NK-92 treated with Interleukin-12 subunit alpha and Interleukin-12 subunit beta, amount 100 ng/mL, for 24 hours (cell line): ENCODE data around the gene ADAMTSL3.
"Not testable (repeated sequence)": the region's sequence is repeated elsewhere in the genome, so short reads cannot be mapped to it uniquely, and the experiment has no call there.

Experiments used
- DNase-seq: peaks from one replicate; lab custom pipeline; 2025; lab: John Stamatoyannopoulos, UW

ADAMTSL3 gene

DNA sequence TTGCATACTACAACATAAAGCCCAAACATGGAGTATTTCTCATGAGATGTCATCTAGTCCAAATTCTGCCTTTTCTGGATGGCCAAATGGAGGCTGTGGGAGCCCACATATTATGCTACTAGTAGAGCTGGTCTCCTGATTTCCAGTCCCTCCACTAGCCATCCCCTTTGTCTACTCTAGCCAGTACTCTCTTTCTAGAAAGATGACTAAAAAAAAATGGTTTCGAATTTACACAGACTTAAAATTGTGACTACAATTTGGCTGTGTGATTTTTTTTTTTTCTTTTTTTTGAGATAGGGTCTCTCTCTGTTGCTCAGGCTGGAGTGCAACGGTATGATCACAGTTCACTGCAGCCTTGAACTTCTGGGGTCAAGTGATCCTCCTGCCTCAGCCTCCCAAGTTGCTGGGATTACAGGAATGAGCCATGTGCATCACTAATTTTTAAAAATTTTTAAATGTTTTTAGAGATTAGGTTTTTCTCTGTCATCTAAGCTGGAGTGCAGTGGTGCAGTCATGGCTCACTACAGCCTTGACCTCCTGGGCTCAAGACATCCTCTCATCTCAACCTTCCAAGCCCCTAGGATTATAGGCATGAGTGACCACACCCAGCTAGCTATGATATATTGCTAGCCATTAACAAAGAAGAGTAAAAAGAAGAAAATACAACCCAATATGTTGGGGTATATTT is 273.9 kb downstream of the ADAMTSL3 start:
- no peak for DNase-seq

- DNase-seq, result no peak
These were observed 274.4 kb downstream of the ADAMTSL3 start for GRCh38 chr15:83928392-83928734.

DNA sequence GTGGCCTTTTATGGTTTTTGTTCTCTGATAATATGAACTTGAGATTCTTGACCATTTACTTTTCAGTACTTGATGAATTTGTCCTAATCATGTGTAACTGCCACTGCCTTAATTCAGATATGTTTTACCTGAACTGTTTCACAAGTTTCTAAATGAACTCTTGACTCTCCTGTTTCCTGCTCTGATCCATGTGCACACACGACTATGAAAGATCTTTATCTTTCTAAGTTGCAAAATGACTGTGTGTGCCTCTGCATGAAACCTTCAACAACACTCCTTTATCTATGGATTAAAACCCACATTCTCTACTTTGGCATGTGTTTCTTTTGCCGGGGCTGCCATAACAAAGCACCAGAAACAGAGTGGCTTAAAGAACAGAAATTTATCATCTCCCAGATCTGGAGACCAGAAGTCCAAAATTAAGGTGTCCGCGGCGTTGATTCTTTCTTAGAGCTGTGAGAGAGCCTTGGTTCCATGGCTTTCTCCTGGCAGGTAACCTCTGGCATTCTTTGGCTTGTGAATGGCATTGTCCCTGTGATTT is 275.0 kb downstream of the ADAMTSL3 start:
- DNase-seq, result no peak

DNA sequence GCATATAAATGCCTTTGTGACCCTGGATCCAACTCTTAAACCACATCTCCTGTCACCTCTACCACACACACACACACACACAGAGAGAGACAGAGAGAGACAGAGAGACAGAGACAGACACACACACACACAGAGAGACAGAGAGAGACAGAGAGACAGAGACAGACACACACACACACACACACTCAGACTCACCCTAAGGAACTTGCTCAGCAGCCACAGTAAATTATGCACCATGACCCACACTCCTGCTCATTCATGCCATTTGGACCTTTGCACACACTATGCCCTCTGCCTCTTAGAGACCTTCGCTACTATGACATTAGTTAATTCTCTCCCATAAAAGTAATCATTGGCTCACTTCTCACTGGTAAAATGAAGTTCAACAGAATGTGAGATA is 275.7 kb downstream of the ADAMTSL3 start:
- no peak for DNase-seq

DNA sequence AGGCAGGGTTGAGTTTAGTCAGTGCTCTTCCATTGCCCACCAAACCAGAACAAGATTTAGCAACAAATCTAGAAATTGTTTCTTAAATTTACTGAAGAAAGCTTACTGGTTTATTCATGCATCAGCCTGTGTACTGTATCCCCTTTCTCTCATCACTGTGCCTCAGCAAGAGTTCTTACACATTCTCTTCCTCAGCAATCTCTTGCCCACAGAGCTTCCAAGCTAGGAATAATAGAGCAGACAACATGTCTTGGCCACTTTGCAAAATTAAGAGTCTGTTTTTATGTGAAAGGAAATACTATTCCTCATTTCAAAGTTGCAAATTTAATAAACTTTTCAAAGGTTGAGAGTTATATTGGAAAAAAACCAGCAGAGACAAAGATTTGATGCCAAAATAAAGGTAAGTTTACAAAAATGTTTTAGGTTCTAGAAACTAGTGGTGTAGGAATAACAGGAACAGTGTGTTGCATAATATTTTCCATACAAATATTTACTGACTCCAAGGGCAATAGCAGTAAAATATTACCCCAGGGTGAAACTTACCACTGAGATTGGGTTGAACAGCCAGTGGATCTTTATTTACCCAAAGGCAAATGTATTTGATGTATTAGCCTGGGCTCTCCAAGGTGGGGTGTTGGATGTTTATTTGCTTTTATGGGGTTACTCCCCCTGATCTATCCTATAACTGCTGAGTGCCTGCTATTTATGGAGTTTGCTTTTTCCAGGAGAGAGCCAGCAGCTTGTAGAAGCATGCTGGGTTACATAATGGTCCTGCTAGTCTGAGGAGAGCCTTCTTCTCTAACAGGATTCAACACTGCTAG is 276.7 kb downstream of the ADAMTSL3 start:
- no peak for DNase-seq

GRCh38 chr15:83935774-83936173 is 281.9 kb downstream of the ADAMTSL3 start:
- DNase-seq, result no peak

DNA sequence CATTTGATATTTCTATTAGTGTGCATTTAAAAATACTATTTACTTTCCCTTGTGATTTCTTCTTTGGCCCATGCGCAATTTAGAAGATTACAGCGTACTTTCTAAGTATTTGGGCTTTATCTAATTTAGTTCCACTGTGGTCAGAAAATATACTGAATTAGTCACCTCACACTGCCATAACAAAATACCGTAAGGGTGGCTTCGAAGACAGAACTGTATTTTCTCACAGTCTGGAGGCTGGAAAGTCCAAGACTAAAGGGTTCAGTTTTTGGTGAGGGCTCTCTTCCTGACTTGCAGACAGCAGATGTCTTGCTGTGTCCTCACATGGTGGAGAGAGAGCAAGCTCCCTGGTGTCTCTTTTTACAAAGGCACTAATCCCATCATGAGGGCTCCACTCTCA is 286.2 kb downstream of the ADAMTSL3 start:
- no peak for DNase-seq

GRCh38 chr15:83943043-83943442 is 289.1 kb downstream of the ADAMTSL3 start:
- no peak for DNase-seq

DNA sequence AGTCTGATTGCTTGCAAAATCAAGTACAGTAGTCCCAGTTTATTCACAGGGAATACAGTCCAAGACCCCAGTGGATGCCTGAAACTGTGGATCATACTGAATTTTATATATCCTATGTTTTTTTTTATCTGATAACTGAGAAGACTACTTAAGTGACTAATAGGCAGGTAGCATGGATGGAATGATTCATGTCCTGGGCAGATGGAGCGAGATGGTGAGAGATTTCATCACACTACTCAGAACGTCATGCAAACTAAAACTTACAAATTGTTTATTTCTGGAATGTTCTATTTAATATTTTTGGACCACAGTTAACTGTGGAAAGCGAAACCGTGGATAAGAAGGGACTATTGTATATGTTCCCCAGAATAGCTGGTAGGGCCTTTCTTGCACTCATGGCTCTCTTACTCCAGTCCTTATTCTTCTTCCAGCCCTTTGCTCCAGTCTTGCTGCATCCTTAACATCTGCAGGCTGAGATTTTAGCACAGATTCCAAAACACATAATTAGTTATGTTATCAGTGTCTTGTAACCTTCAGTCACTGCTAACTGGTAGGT is 290.0 kb downstream of the ADAMTSL3 start:
- DNase-seq, result no peak

DNA sequence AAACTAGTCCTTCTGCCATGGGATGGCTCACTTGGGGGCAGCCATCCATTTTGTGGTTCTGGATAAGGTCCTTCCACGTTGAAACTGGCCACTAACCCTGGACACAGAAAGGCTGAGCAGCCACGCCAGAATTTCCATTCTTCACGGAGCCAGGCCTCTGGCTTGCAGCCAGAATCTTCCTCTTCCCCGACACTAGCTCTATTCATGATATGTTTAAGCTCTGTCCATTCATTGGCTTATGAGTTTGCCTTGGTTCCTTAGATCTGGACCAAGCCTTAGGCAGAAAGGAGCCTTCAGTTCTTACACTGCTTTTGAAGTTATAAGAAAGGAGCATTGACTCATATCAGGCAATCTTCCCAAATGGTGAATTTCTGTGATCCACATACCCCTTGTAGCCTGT is 293.2 kb downstream of the ADAMTSL3 start:
- no peak for DNase-seq

DNA sequence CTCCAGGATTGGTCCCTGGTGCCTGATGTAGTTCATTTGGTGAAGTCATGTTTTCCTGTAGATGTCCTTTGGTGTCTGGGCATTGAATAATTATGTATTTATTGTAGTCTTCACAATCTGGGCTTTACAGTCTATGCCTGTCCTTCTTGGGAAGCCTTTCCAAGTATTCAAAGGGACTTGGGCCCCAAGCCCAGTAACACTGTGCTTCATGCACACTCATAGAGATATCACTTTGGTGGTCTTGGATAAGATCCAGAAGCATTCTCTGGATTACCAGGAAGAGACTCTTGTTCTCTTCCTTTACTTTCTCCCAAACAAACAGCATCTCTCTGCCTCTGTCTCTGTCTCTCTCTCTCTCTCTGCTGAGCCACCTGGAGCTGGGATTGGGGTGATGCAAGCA is 300.6 kb downstream of the ADAMTSL3 start:
- DNase-seq, result no peak

DNA sequence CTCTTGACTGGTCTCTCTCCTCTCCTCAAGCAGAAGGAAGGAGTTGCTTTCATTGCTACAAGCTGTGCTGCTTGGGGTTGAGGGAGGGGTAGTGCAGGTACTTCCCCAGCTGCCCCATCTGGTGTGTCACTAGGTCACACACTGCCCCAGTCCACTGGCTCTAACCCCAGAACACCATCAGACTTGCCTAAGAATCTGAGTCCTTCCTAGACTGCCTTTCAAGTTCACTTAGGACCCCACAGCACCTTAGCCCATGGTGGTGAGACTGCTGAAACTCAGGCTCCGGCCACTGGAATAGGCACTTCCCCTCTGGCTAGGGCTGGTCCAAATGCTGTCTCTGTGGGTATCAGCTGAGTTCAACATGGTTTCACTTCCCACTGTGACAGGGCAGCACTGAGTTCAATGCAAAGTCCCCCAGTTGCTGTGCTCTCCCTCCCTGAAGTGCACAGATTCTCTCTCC is 301.9 kb downstream of the ADAMTSL3 start:
- DNase-seq, result no peak

- DNase-seq, result no peak
These were observed 303.0 kb downstream of the ADAMTSL3 start for GRCh38 chr15:83956887-83957286.

- no peak for DNase-seq
These were observed 305.6 kb downstream of the ADAMTSL3 start for GRCh38 chr15:83959477-83959876.

DNA sequence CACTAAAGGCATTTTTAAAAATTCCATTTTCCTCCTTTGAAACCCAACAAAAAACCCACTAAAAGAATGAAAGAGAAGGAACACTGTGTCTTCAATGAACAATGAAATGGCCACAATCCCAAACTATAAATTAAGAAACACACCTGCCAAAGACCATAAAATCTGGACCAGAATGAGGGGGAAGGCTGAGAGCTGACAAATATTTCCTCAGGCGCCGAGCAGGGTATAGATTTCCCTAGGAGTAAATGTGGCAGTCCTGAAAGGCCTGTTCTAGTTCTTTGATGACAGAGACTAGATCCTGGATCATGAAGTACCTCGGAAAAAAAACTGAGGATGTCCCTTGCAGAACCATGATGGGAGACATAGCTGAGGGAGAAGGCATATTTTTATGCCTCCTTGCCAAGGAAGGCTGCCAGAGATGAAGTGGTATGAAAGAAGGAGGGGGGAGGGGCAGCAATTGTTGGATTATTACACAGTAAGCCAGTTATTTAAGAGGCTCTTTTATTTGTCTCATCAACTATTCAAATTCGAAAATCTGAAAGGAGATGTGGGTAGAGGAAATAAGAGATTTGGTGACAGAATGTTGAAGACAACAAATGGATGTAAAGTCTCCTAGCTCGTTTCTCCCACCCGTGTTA is 306.4 kb downstream of the ADAMTSL3 start:
- no peak for DNase-seq

GRCh38 chr15:83961311-83961710 is 307.4 kb downstream of the ADAMTSL3 start:
- no peak for DNase-seq

DNA sequence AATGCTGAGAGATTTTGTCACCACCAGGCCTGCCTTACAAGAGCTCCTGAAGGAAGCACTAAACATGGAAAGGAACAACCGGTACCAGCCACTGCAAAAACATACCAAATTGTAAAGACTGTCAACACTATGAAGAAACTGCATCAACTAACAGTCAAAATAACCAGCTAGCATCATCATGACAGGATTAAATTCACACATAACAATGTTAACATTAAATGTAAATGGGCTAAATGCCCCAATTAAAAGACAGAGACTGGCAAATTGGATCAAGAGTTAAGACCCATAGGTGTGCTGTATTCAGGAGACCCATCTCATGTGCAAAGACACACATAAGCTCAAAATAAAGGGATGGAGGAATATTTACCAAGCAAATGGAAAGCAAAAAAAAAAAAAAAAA is 311.0 kb downstream of the ADAMTSL3 start:
- not testable (repeated sequence) for DNase-seq

DNA sequence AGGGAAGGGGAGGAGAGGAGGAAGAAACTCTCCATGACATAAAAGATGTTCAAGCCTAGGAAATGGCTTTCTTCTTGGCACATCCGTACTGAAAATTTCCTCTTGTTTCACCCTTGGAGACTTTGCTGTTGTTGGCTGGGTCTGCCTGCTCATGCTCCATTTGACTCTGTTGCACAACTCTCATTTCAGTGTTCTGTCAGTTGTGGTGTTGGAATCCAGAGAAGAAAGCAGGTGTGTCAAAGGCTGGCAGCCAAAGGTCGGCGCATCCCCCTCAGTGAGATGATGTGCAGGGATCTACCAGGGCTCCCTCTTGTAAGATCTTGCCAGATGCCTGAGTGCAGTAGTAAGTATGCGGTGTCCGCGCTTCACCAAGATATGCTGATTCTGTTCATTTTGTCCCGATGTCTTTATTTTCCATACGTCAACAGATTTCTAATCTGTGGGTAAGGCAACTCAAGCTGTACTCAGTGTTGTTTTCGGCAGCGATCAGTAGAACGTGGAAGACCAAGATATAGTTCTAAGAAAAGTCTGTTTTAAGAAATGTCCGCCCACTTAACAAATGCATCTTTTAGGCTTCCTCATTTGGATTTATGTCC is 316.5 kb downstream of the ADAMTSL3 start:
- no peak for DNase-seq

DNA sequence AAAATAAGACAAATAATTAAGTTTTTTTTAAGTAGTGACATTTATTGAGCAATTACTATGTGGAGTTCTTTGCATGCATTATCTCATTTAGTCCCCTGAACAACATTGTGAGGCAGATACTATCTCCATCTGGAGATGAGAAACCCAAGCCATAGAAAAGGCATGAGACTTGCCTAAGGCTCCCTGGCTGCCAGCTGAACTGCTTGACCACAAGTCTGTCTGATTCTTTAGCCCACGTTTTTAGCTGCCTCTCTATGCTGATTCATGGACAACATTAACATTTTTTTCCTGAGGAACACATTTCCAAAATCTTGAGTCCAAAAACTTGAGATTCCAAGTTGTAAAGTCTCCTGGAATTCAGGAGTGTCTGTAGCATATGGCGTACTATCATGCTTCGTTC is 318.1 kb downstream of the ADAMTSL3 start:
- DNase-seq, result no peak

- DNase-seq, result no peak
These were observed 319.9 kb downstream of the ADAMTSL3 start for GRCh38 chr15:83973816-83974215.

- DNase-seq, result no peak
These were observed 324.1 kb downstream of the ADAMTSL3 start for GRCh38 chr15:83977992-83978391.

DNA sequence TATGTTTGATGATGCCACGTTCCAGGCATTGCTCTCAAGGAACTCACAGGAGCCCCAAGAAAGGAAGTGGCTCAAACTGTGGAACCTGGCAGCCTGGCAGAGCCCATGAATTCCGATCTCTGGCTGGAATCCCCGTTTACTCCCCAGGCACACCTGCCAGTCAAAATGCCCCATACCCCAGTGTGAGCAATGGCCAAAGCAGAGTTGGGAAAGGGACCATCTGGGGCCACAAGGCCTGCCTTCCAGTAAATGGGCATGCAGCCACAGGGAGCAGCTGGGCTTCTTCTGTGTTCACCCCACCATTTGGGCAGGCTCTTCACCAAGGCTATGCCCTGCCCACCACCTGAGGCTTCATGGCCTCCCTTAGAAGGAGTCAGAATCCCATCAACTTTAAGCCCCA is 324.7 kb downstream of the ADAMTSL3 start:
- no peak for DNase-seq
